ENCODE measurements around the gene GSK3A.

DNA sequence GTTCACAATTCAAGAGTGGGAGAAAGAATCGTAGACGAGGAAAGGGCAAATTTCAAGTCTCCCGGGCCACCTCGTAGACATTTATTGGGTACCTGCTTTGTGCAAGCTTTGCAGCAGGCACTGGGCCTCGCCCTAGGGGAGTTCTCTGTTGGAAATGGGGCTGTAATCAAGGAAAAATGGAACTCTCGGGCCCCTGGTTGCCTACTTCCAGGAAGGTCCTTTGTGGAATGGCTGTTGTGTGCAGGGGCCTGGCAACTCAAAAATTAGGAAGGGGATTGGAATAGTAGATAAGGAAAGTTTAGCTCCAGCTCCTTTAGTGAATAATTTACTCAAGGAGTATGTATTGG, 21.7 kb downstream of the GSK3A start:
- TF ChIP-seq CTCF (IDR thresholded peaks at IDR 0.05) (no peak), POLR2A (IDR thresholded peaks at IDR 0.05) (no peak)
